Upper lobe of left lung (tissue), 6 donors: Measurements from ENCODE around the gene UBR1. TPM values are rescaled to one million over a fixed set of nuclear protein-coding genes. Genes with fewer than 3 reads are reported as not detected.

Experiments
- ATAC-seq, 2 donors: fragments of 200-7000 bp; cut with Tn5 transposase; one replicate each; pipeline ENCODE4 v1.9.1; 2022; ENCODE audit warnings: mild to moderate bottlenecking in 2 of 2, moderate library complexity in 2 of 2; ENCODE audit not compliant: low FRiP score in 2 of 2
- DNase-seq, 2 donors: peaks; one replicate each; pipeline ENCODE4 v3.0.0-alpha.2; 2019 to 2020
- H3K27ac ChIP-seq, 4 donors: fragments of 200-600 bp; sonication (generic); one replicate each; pipeline ENCODE4 v1.5.1; 2016 to 2019
- H3K27me3 ChIP-seq, 4 donors: fragments of 200-600 bp; sonication (generic); one replicate each; pipeline ENCODE4 v1.5.1; 2017 to 2019
- H3K36me3 ChIP-seq, 4 donors: fragments of 200-600 bp; sonication (generic); one replicate each; pipeline ENCODE4 v1.5.1; 2016 to 2019
- H3K4me1 ChIP-seq, 4 donors: fragments of 200-600 bp; sonication (generic); one replicate each; pipeline ENCODE4 v1.5.1; 2018 to 2019
- H3K4me3 ChIP-seq, 4 donors: fragments of 200-600 bp; sonication (generic); one replicate each; pipeline ENCODE4 v1.5.1; 2017 to 2019; ENCODE audit warnings: mild to moderate bottlenecking in 2 of 4, moderate library complexity in 1 of 4
- H3K9me3 ChIP-seq, 4 donors: fragments of 200-600 bp; sonication (generic); one replicate each; pipeline ENCODE4 v1.5.1; 2018 to 2019
- CTCF ChIP-seq, 6 experiments: fragments of 450-650 bp in 4 of 6; fragments of 200-600 bp in 2 of 6; sonication (generic) in 2 of 6; IDR thresholded peaks; one replicate each; pipeline ENCODE4 v1.5.1; 2016 to 2019; ENCODE audit warnings: antibody characterized with exemption in 6 of 6
- EP300 ChIP-seq, 4 donors: sonication (generic); formaldehyde crosslinking; IDR thresholded peaks; one replicate each; pipeline ENCODE4 v1.5.1; 2017; ENCODE audit warnings: antibody characterized with exemption in 4 of 4, control low read depth in 2 of 4
- POLR2A ChIP-seq, 4 donors: fragments of 450-650 bp; IDR thresholded peaks; one replicate each; pipeline ENCODE4 v1.5.1; 2016 to 2017; ENCODE audit warnings: antibody characterized with exemption in 4 of 4, mild to moderate bottlenecking in 2 of 4
- POLR2AphosphoS5 ChIP-seq, 2 donors: sonication (generic); formaldehyde crosslinking; IDR thresholded peaks; one replicate each; pipeline ENCODE4 v1.5.1; 2017; ENCODE audit warnings: antibody characterized with exemption in 2 of 2
- WGBS, 2 donors: methylation state at CpG; one replicate each; pipeline ENCODE4 v1.1.5; 2017 to 2018; 5-methylcytosine and 5-hydroxymethylcytosine counted together
- total RNA-seq, 6 donors: library from RNA; depleted of rRNA in 4 of 6; stranded (reverse); fragments of >200 nt in 4 of 6; gene quantifications; one replicate each; pipeline versions ENCODE4 v1.1.0 to v1.2.1, GENCODE V29; 2016 to 2021
- donor health status: DM: no; HTN: no; CAD: no; lungs with moderate emphysema.
- donor health status: DM: no; HTN: yes; CAD: no; lungs with severe emphysema.

UBR1 gene
- total RNA-seq, 6 donors from 2014 or later = 23.7 to 49.2 (median 27.2) TPM

- Histone ChIP-seq H3K4me1 (peaks cover 7 to 22% (median 15%) of the 10 kb centered on the region in 4 donors), H3K9me3 (no peaks in the 10 kb centered on the region), H3K36me3 (no peaks in the 10 kb centered on the region), H3K4me3 (peak within 1 kb of the TSS; percentile 77 to 98 (median 92)), H3K27ac (peak within 1 kb of the TSS; percentile 82 to 93 (median 89)), H3K27me3 (no peaks in the 10 kb centered on the region)
- 0 to 1% methylated on average over 19 to 31 of the region's 72 CpGs for WGBS, 2 donors
- DNase-seq (peak; percentile 94 to 97), ATAC-seq (peak; percentile 99)
- TF ChIP-seq POLR2A (IDR thresholded peaks at IDR 0.05) (peak in 2 of 4 donors; percentile 72 to 89), CTCF (IDR thresholded peaks at IDR 0.05) (peak in 4 of 6 experiments; percentile 29 to 57 (median 44)), POLR2AphosphoS5 (IDR thresholded peaks at IDR 0.05) (peak; percentile 47 to 96), EP300 (IDR thresholded peaks at IDR 0.05) (peak in 1 of 4 donors; percentile 17)
Measured at GRCh38 chr15:42920519-42921341, 185.1 kb downstream of the UBR1 start, which contains the start of gene TTBK2. TTBK2 (minus strand) TSS chr15:42920778; CDS start chr15:42878617, 42,161 bp downstream.

- Histone ChIP-seq H3K27ac (peak overlapping the region; percentile 82 to 93 (median 89)), H3K27me3 (no peaks in the 10 kb centered on the region), H3K4me3 (peak overlapping the region; percentile 77 to 98 (median 92)), H3K4me1 (peaks cover 10 to 22% (median 16%) of the 10 kb centered on the region in 4 donors), H3K9me3 (no peaks in the 10 kb centered on the region), H3K36me3 (no peaks in the 10 kb centered on the region)
- peak in 1 of 2 donors; percentile 33 for DNase-seq
- 1 to 2% methylated on average over 12 to 28 of the region's 40 CpGs for WGBS, 2 donors
- TF ChIP-seq POLR2AphosphoS5 (IDR thresholded peaks at IDR 0.05) (no peak), EP300 (IDR thresholded peaks at IDR 0.05) (no peak), CTCF (IDR thresholded peaks at IDR 0.05) (no peak), POLR2A (IDR thresholded peaks at IDR 0.05) (no peak)
- peak; percentile 8 to 42 for ATAC-seq
Measured at GRCh38 chr15:42919799-42920518, 185.9 kb downstream of the UBR1 start.

- 41 to 47% methylated on average over 2 of the region's 2 CpGs for WGBS, 2 donors
- Histone ChIP-seq H3K27me3 (no peaks in the 10 kb centered on the region), H3K27ac (peak overlapping the region in 3 of 4 donors; percentile 82 to 93 (median 92)), H3K9me3 (no peaks in the 10 kb centered on the region), H3K4me1 (peaks cover 12 to 22% (median 16%) of the 10 kb centered on the region in 4 donors), H3K36me3 (no peaks in the 10 kb centered on the region), H3K4me3 (peak overlapping the region in 3 of 4 donors; percentile 77 to 97 (median 88))
- DNase-seq = no peak
- TF ChIP-seq CTCF (IDR thresholded peaks at IDR 0.05) (no peak), POLR2AphosphoS5 (IDR thresholded peaks at IDR 0.05) (no peak), EP300 (IDR thresholded peaks at IDR 0.05) (no peak), POLR2A (IDR thresholded peaks at IDR 0.05) (no peak)
- ATAC-seq = no peak
Measured at GRCh38 chr15:42919308-42919707, 186.5 kb downstream of the UBR1 start.

- no peak for DNase-seq
- 92 to 94% methylated on average over 5 of the region's 5 CpGs for WGBS, 2 donors
- no peak overlapping the region for H3K27ac ChIP-seq
- H3K4me1 ChIP-seq = peaks cover 15 to 22% (median 16%) of the 10 kb centered on the region in 4 donors
- TF ChIP-seq POLR2A (IDR thresholded peaks at IDR 0.05) (no peak), POLR2AphosphoS5 (IDR thresholded peaks at IDR 0.05) (no peak), CTCF (IDR thresholded peaks at IDR 0.05) (no peak), EP300 (IDR thresholded peaks at IDR 0.05) (no peak)
- no peaks in the 10 kb centered on the region for H3K27me3 ChIP-seq
- no peak for ATAC-seq
- no peaks in the 10 kb centered on the region for H3K36me3 ChIP-seq
- H3K9me3 ChIP-seq = no peaks in the 10 kb centered on the region
- H3K4me3 ChIP-seq = no peak overlapping the region
Measured at GRCh38 chr15:42918047-42918446, 187.8 kb downstream of the UBR1 start.
